ENCODE data around the gene NKX1-1.

GRCh38 chr4:1375761-1376322 is 30.4 kb downstream of the NKX1-1 start:
- TF ChIP-seq AFF4 (CRISPR knock-in tag; IDR thresholded peaks at IDR 0.05; ENCODE audit: borderline replicate concordance) (no peak), ZBTB21 (CRISPR knock-in tag; IDR thresholded peaks at IDR 0.05; ENCODE audit: borderline replicate concordance) (no peak), CTCF (IDR thresholded peaks at IDR 0.05) (no peak), ETV6 (CRISPR knock-in tag; IDR thresholded peaks at IDR 0.05) (no peak), MYBL2 (CRISPR knock-in tag; IDR thresholded peaks at IDR 0.05) (no peak), USF2 (CRISPR knock-in tag; IDR thresholded peaks at IDR 0.05) (no peak), SP1 (CRISPR knock-in tag; conservative IDR thresholded peaks at IDR 0.05) (no peak), FOXP1 (CRISPR knock-in tag; IDR thresholded peaks at IDR 0.05; ENCODE audit: borderline replicate concordance) (no peak)
- TF ChIP-seq, protein P1, sequence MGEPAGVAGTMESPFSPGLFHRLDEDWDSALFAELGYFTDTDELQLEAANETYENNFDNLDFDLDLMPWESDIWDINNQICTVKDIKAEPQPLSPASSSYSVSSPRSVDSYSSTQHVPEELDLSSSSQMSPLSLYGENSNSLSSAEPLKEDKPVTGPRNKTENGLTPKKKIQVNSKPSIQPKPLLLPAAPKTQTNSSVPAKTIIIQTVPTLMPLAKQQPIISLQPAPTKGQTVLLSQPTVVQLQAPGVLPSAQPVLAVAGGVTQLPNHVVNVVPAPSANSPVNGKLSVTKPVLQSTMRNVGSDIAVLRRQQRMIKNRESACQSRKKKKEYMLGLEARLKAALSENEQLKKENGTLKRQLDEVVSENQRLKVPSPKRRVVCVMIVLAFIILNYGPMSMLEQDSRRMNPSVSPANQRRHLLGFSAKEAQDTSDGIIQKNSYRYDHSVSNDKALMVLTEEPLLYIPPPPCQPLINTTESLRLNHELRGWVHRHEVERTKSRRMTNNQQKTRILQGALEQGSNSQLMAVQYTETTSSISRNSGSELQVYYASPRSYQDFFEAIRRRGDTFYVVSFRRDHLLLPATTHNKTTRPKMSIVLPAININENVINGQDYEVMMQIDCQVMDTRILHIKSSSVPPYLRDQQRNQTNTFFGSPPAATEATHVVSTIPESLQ (CRISPR knock-in tag; IDR thresholded peaks at IDR 0.05), result no peak
